GM15510 (cell line): Measurements from ENCODE around the gene KCNJ1.

ENCODE experiments used
- POLR2A ChIP-seq: IDR thresholded peaks from 3 replicates; pipeline ENCODE4 v1.6.1; 2011; ENCODE audit warnings: borderline replicate concordance; ENCODE audit not compliant: insufficient read length; ENCODE audit errors: extremely low read depth

The KCNJ1 gene

GRCh38 chr11:128892866-128893565 lies 25.9 kb upstream of the KCNJ1 start:
- TF ChIP-seq POLR2A = no peak

GRCh38 chr11:128891913-128892398 lies 24.9 kb upstream of the KCNJ1 start:
- TF ChIP-seq POLR2A = no peak

GRCh38 chr11:128890543-128891368 lies 23.7 kb upstream of the KCNJ1 start, which contains the start of gene KCNJ5:
Gene KCNJ5, plus strand, starts transcription at chr11:128891356. Its CDS starts 19,918 bp downstream, at chr11:128911274.
- TF ChIP-seq POLR2A = no peak

GRCh38 chr11:128890216-128890542 lies 23.1 kb upstream of the KCNJ1 start:
- TF ChIP-seq POLR2A = no peak

GRCh38 chr11:128889657-128890213 lies 22.6 kb upstream of the KCNJ1 start:
- no peak for TF ChIP-seq POLR2A

GRCh38 chr11:128888034-128888985 lies 21.2 kb upstream of the KCNJ1 start:
- no peak for TF ChIP-seq POLR2A

GRCh38 chr11:128886406-128887124 lies 19.5 kb upstream of the KCNJ1 start:
- TF ChIP-seq POLR2A = no peak

- no peak for TF ChIP-seq POLR2A
Observed at GRCh38 chr11:128884703-128885338, 17.7 kb upstream of the KCNJ1 start.

- no peak for TF ChIP-seq POLR2A
Observed at GRCh38 chr11:128884054-128884453, 17.0 kb upstream of the KCNJ1 start.

GRCh38 chr11:128882451-128882850 lies 15.4 kb upstream of the KCNJ1 start:
- TF ChIP-seq POLR2A = no peak

GRCh38 chr11:128881221-128881620 lies 14.1 kb upstream of the KCNJ1 start:
- TF ChIP-seq POLR2A = no peak

- TF ChIP-seq POLR2A = no peak
Observed at GRCh38 chr11:128879817-128880216, 12.7 kb upstream of the KCNJ1 start.

- TF ChIP-seq POLR2A = no peak
Observed at GRCh38 chr11:128878455-128878854, 11.4 kb upstream of the KCNJ1 start.

- no peak for TF ChIP-seq POLR2A
Observed at GRCh38 chr11:128877726-128878125, 10.6 kb upstream of the KCNJ1 start.

- TF ChIP-seq POLR2A = no peak
Observed at GRCh38 chr11:128876133-128876650, 9.1 kb upstream of the KCNJ1 start.
